Stimulated activated naive CD4-positive, alpha-beta T cell treated with Interleukin-2 at 50 U/mL for 16 hours (primary cell): Measurements from ENCODE around the gene SRCIN1.
"Not testable (repeated sequence)": the region's sequence is repeated elsewhere in the genome, so short reads cannot be mapped to it uniquely, and the experiment has no call there.

Source experiments
- DNase-seq: peaks from one replicate; lab custom pipeline; 2025; lab: John Stamatoyannopoulos, UW

SRCIN1 gene

DNA sequence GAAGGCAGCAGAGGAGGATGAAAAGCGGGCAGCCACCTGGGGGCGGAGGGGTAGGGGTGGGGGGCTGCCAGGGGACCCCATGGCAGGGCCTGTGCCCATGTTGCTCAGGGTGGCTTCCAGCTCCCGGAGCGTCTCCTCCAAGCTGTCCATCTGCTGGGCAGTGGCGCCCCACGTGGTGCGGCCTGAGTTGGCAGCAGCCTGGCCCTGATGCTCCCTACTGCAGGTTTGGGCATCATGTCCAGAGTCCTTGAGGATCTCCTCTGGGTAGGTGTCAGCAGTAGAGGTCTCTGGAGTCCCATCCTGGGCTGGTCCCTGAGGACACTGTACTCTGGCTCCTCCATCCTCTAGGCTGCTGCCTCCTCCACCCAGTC is 60.9 kb downstream of the SRCIN1 start:
- no peak for DNase-seq

DNA sequence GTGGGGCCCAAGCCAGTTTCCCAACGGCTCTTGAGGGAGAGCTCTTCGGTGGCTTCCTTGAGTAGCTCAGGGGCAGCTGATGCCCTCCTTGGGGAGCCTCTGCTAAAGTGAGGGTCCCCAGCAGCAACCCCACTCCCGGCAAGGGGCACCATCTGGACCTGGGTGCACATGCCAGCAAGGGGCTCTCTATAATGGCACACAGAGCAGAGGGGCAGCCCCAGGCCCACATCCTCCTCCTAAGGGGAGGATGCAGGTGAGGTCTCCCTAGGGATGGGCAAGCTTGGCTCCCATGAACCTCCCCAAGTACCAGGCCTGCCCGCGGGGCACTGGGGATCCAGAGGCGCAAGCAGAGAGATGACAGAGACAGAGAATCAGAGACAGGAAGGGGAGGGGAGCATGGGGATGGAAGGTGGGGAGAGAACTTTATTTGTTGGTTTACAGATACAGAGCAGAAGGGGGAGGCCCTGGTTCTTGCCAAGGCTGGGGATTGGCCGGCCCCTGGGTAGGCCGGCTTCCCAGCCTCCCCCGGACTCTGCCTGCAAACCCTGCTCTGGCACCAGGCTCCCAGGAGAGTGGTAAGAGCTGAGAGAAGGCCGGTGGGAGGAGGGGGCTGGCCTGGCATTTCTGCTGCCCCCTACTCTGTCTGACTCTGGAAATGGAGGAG is 61.4 kb downstream of the SRCIN1 start:
- DNase-seq: no peak

DNA sequence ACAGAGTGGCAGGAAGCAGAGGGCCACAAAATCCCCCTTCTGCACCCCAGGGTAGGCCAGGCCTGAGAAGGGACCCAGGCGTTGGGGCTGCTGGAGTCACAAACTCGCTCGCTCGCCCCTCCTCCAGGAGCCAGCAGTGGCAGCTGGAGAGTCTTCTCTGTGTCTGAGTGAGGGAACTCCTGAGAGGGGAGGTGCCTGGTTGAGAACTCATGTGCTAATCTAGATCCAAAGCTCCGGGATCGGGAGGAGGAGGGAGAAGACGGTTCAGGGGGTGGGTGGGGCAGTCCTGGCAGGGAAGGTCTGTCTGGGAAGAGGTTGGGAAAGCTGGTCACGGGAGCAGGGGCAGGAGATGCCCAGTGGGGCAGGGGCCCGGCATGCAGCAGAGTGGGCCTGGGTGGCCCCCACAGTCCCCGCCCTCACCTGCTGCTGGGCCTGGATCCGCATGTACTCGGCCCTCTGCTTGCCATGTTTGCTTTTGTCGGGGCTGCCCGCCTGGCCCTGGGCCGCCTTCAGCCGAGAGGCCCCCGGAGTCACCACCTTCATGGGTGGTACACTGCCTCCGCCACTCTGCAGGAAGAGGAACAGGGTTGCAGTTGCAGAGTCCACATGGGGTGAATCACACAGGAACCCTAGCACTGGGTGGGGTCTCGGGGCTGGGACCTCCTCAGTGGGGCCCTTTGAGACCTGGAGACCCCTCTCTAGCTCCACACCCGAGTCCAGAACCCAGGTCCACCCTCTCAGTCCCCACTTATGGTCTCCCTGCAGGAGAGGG is 62.2 kb downstream of the SRCIN1 start:
- DNase-seq: no peak

DNA sequence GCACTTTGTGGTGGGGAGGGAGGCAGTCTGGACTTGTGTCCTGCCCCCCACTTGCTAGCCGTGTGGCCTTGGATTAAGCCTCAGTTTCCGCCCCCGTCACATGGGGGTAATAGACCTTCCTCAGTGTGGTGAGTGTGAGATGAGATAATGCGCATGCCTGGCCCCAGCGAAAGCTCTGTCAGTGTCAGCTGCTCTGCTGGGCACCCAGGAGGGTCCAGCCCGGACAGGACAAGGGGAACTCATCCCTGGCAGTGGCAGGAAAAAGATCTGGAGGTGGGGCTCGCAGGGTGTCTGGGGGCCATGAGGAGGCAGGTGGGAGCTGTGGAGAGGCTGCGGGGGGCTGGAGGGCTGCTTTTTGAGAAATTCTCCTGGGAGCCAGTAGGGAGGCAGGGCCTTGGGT is 63.5 kb downstream of the SRCIN1 start:
- DNase-seq: no peak

DNA sequence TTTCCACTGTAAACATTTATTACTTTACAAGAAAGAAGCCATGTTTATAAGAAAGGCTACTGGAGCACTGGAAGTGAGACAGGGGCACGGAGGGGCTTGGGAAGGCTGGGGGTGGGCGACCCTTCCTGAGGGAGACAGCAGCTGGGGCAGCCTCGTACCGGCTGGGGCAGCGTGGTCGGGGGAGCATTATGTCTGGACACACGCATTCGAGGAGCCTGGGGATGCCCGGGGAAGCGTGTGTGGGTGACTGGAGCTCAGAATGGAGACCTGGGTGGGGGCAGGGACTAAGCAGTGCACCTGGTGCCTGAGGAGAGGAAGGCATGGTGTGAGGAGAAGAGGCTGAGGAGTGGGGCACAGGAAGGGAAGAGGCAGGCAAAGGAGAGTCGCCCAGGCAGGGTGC is 64.5 kb downstream of the SRCIN1 start:
- no peak for DNase-seq

DNA sequence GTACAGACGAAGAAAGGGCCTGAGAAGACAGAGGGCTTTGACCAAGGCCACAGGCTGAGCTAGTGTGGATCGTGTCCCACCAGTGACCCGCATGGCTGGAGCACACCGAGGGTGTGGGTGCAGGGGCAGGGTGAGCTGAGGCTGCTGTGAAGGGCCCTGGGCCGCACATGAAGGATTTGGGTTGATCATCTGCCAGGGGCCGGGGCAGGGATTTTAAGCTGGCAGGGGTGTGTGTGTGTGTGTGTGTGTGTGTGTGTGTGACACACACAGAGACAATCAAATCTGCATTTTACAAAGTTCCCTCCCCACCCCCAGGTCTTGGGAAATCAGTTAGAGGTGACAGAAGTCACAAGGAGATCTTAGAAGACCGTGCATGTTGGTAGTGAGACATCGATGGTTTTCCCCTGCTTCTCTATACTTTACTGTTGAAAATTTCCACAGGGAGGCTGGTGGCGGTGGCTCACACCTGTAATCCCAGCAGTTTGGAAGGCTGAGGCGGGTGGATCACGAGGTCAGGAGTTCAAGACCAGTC is 65.2 kb downstream of the SRCIN1 start:
- no peak for DNase-seq

DNA sequence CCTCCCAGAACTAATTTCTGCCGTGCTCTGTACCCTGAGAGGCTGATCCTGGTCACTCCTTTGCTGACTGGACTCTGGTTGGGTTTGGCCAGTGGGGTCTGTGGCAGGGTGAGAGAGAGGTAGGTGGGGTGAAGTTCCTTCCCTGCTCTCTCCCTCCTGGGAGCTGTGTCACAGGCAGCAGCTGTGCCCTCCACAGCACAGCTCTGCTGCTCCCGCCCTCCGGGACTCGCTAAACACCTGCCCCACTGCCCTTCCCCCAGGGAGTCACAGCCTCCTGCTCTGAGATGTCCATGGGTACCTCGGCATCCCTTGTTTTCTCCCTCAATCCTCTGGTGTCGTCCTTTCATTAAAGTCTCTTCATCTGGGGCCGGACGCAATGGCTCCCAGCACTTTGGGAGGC is 66.4 kb downstream of the SRCIN1 start:
- no peak for DNase-seq

DNA sequence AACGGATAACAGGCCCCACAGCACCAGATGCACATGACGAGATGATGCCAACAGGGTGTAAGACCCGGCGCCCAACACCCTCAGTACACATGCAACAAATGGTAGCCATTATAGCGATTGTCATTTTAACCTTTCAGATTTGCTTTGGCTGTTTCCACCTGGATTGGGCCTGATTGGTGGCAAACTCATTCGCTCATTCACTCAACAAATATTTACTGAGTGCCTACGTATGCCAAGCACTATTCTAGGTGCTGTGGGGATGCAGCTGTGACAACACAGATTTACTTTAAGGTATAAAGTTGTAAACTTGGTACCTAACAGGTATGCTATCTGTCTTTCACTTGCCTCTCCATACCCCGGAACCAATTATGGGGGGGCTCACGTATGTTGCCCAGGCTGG is 66.8 kb downstream of the SRCIN1 start:
- DNase-seq: no peak

DNA sequence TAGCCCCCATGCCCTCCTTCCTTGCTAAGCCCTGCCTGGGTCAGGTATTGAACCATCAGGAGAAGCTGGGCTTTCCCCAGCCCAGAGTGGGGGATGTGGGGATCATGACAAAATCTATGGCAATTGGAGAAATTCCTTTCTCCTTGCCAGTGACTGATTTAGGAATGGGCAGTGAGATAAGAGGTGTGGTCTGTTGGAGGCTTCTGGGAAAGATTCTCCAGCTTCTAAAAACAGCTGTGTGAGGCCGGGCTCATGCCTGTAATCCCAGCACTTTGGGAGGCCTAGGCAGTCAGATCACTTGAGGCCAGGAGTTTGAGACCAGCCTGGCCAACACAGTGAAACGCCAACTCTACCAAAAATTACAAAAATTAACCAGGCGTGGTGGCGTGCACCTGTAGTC is 69.1 kb downstream of the SRCIN1 start:
- no peak for DNase-seq

DNA sequence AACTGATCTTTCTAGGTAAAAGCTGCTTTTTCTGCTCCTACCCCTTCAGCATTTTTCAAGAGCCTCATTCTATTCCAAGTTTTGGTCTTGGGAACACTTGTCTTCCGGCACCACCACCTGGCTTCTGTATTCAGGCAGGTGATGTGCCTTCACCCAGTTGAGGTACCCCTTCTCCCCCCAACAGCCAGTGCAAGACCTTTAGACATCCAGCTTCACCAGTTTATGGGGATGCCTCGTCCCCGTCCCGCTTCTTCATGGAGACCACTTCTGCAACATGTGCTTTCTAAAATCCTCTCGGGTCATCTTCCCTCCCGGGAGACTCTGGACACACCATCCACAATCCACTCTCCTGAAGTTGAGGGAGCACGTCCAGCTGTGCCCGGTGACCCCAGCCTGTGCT is 69.9 kb downstream of the SRCIN1 start:
- DNase-seq: no peak

DNA sequence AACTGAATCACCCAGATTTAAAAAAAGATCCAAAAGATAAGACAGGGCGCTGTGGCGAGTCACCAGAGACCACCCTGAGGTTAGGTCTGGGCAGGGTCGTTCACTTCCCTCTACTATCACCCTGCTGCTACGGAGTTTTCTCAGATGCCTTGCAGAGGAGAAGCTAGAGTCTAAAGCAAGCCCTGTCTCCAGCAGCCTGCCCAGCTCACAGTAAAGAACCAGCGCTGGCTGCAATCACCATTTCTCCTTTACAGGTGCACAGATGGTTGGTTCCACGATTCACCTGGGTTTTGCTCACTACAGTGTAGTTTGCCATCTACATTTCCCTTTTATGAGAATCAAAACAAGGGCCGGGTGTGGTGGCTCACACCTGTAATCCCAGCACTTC is 71.3 kb downstream of the SRCIN1 start:
- no peak for DNase-seq

DNA sequence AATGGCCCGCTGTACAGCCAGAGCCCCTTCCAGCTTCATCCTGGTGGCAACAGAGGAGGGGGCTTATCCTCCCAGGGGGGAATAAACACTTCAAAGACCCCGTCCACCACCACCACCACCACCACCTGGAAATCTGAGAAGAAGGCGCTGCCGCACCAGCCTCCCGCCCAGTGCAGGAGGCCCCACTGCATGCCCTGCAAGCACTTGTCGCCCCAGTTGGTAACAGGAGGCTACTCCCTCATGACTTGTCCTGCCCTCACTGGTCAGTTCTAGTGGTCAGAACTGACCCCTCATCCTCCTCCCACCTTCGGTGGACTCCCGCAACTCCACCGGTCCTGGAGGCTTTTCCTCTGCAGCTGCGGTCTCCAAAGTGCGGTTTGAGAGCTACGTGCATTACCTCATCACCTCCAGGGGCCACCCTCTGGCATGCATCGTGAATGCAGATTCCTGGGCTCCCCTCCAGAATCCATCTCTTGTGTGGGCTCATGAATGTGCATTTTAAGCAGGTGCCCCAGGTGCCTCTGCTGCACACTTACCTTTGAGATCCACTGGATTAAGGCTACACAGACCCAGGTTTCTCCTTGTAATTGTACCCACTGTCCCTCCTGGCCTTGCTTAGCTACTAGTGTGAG is 71.8 kb downstream of the SRCIN1 start:
- no peak for DNase-seq

DNA sequence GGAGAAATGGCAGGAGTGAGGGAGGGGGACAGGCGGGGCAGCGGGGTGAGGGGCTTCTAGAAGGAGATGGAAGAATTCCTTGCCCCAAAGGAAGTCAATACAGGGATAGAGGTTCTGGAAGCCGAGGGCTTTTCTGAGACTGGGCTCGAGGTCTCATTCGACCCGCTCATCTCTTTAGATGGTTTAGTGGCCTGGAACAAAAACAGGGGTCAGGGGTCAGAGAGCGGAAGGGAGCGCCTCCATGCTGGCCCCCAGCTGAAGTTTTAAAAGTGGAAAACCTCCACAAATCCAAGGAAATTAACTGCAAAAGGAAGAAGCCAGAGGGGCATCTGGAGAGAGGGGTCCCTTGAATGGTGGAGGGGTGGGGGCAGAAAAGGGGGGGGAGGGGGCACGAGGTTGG is 72.5 kb downstream of the SRCIN1 start:
- DNase-seq: no peak

DNA sequence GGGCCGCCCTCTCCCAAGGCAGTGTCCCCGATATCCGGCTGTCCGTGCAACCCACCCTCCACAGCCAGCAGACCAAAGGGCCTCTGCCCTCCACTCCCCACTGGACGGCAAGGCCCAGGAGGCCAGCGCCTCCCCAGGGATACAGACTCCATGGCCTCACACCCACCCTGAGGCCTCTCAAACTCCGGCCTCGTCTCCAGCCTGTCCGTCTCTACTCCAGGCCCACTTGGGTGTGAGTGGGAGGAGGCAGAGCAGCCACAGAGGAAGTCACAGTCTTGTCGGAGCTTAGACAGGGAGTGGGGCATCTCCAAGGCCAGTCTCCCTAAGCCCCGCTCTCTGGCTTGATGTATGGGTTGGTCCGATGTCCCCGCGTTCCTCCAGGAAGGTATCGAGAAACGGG is 73.3 kb downstream of the SRCIN1 start:
- DNase-seq: no peak

DNA sequence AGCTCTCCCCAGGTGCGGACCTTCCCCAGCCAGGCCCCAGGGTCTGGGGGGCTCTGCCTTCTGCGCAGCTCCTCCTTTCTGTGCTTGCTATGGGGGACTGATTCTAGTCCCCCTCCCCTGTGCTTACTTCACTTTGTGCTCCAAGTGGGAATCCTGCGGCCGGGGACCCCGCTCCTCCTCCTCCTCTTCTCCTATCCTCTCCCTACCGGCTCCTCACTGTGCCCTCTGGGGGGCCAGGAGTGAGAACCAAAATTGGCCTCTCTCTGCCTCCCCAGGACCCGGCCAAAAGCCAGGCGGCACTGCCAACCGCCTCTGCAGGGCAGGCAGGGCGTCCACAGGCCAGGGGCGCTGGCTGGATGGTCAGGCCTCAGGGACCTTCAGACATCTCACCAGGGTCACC is 74.0 kb downstream of the SRCIN1 start:
- DNase-seq: not testable (repeated sequence)

DNA sequence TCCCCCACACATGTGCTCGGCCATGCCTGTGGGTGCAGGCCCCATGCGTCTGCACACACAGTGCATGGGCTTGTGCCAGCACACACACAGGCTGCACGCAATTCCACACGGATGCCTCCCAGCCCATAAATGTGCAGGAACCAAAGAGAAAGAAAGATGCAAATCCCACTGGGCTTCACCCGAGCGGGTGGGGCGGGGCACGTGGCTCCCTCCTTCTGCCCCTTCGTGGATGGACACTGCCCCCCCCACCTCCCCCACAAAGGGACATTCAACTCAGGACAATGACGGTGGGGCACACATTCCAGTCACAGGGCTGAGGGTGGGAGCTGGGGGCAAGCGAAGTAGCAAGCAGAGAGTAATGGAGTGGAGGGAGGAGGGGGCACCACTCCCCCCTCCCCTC is 74.9 kb downstream of the SRCIN1 start:
- DNase-seq: not testable (repeated sequence)

DNA sequence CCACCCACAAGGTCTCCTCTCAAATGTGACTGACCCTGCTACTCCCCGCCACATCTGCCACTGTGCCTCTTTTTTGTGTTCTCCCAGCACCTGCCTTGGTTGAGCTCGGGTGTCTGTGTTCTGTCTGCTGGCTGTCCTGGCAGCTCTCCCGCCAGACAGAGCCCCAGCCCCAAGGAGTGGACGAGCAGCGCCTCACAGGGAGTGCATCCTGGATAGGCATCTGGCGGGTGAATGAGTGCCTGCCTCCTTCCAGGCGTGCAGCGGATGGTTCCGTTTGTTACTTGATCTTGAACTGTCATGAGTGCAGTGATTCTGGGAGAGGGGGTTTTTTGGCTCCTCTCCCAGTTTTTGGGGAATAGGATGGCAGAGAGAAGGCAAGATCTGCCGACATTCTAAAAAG is 77.6 kb downstream of the SRCIN1 start:
- not testable (repeated sequence) for DNase-seq

DNA sequence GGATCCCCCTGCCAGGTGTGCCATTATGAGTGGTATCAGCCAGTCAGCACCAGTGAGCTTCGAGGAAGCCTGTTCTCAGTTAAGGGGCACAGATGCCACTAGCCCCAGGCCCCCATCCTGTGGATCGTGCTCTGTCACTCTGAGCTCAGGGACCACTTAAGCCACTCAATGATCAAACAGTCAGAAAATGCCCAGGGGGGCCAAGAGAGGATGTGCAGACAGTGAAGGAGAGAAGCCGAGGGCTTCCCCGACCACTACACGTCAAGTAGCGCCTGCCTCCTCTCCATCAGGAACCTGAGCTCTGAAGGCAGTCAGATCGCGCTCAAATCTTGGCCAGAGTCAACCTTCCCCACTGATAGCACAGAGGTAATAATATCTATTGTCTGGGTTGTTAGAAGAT is 79.2 kb downstream of the SRCIN1 start:
- not testable (repeated sequence) for DNase-seq

DNA sequence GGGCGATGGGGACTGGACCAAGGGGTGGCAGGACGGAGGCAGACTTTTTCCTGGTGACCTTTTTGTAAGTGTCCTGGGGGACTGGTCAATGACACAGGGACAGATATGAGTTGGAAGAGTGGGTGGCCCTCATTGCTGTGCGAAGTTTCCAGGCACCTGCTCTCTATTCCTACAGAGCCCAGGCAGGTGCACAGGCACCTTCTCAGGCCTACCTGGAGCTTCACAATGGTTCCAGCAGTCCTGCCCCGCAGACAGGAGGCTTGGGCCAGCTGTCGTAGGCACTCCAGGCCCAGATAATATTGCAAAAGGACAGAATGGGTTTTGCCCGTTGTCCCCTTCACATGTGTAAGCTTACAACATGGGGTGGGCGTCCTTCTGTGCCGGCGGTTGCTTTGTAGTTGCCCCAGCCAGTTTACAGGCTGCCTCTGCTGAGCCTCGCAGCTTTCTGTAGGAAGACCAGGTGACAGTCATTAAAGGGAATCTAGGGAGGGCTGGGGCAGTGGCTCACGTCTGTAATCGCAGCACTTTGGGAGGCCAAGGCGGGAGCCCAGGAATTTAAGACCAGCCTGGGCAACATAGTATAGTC is 93.2 kb downstream of the SRCIN1 start:
- DNase-seq: no peak

DNA sequence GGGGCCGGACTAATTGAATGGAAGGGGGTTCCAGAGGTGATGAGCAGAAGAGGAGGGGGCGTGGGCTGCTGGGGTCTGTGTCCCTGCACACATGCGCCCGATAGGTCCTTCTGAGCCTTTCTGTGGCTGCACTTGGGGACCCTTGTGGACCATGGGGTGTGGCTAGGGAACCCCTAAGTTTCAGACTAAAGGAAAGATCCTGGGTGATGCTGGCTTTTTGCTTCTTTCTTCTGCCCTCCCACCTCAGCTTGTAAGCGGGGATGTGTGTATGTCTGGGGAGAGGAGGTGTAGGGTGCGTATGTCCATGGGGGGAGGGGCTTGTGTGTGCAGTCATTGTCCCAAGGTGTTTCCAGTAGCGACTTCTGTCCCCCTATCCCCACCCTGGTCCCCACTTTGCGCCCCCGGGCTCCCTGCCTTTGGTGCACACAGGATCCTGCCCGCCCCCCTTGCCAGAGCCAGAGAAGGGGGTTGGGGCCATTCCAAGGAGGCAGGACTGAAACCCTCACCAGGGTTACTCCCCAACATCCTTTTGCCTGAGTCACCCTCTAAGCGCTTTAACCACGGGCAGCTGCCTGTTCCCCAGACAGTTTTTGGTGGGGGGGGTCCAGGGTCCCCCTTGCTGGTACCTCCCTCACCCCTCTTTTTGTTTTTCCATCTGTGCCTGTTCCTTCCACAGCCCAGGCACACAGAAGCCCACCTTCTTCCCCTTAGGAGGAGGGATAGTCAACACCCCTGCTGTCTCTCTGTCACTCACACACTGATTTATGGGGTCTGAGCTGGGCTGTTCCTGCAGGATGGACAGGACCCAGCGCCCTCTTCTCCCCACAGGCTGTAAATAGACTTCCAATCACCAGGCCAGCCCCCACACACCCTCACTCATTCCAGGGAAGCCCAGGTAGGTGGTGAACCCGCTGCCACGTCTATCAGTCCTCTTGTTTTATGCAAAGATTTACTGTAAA is 94.3 kb downstream of the SRCIN1 start:
- DNase-seq: no peak

DNA sequence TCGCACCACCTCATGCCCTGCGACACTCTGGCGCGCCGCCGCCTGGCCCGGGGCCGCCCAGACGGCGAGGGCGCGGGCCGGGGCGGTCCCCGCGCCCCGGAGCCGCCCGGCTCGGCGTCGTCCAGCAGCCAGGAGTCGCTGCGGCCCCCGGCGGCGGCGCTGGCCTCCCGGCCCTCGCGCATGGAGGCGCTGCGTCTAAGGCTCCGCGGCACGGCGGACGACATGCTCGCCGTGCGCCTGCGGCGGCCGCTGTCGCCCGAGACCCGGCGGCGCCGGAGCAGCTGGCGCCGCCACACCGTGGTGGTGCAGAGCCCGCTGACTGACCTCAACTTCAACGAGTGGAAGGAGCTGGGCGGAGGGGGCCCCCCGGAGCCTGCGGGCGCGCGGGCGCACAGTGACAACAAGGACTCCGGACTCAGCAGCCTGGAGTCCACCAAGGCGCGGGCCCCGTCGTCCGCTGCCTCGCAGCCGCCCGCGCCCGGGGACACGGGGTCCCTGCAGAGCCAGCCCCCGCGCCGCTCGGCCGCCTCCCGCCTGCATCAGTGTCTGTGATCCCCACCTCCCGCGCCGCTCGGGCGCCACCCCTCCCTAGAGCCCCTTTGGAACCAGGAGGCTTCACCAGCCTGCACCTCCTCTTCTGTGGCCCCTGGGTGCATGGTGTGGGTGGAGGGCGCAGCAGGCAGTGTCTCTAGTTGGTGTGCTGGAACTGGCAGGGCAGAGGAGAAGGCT is 95.2 kb downstream of the SRCIN1 start:
- DNase-seq: no peak
